Type B pancreatic cell (in vitro differentiated cells): ENCODE results near the gene CHRM4. TPM values are rescaled to one million over a fixed set of nuclear protein-coding genes. Genes with fewer than 3 reads are reported as not detected.

Experiments
- DNase-seq: peaks from one replicate; pipeline ENCODE4 v3.0.0; 2021; ENCODE audit warnings: mixed read lengths; ENCODE audit not compliant: unreplicated experiment; ENCODE audit errors: extremely low spot score
- H3K27ac Mint-ChIP-seq: 2 replicates; pipeline ENCODE4 v1.8.0; 2021; ENCODE audit warnings: mild to moderate bottlenecking, mixed read lengths
- H3K27me3 Mint-ChIP-seq: 2 replicates; pipeline ENCODE4 v1.8.0; 2021; ENCODE audit warnings: mixed read lengths
- H3K36me3 Mint-ChIP-seq: 2 replicates; pipeline ENCODE4 v1.8.0; 2021; ENCODE audit warnings: mixed read lengths
- H3K4me1 Mint-ChIP-seq: one replicate; pipeline ENCODE4 v1.8.0; 2021; ENCODE audit warnings: mixed read lengths; ENCODE audit not compliant: unreplicated experiment
- H3K4me3 Mint-ChIP-seq: 2 replicates; pipeline ENCODE4 v1.8.0; 2021; ENCODE audit warnings: mild to moderate bottlenecking, mixed read lengths
- H3K9me3 Mint-ChIP-seq: 2 replicates; pipeline ENCODE4 v1.8.0; 2021; ENCODE audit warnings: mixed read lengths
- CTCF ChIP-seq: fragments of 200-600 bp; sonication (generic); conservative IDR thresholded peaks from 2 replicates; pipeline ENCODE4 v1.5.0; 2021; ENCODE audit warnings: antibody characterized with exemption, mild to moderate bottlenecking
- total RNA-seq: library from RNA; stranded (reverse); gene quantifications from 2 replicates; pipeline ENCODE4 v1.2.1, GENCODE V29; 2021; ENCODE audit warnings: low replicate concordance

Gene CHRM4
- total RNA-seq, 1 donor from 2014 or later = 1.0 TPM

- H3K36me3 Mint-ChIP-seq = peaks cover 39% of the 10 kb centered on the region
- no peak overlapping the region for H3K27ac Mint-ChIP-seq
- no peaks in the 10 kb centered on the region for H3K9me3 Mint-ChIP-seq
- H3K27me3 Mint-ChIP-seq = no peaks in the 10 kb centered on the region
- TF ChIP-seq CTCF = no peak
- DNase-seq = no peak
- H3K4me1 Mint-ChIP-seq = peaks cover 26% of the 10 kb centered on the region
- H3K4me3 Mint-ChIP-seq = no peak overlapping the region
Observed at GRCh38 chr11:46431211-46431610, 39.6 kb upstream of the CHRM4 start.

DNA sequence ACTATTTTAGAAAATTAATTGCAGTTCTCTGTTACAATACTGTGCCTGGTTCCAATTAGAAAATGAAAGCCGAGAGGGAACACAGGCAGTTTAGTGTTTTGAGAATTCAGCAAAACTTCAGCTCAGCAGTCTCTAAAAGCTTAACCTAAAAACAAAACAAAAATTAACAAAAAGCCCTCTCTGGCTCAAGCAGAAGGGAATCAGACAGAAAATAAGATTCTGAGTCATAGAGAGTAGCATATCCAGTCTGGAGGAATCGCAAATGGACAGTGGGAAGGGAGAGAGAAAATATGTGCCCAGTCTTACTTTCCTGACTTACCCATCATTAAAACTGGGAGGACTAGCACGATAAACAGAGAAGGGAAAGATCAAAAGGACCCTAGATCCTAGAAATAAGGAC is 38.1 kb upstream of the CHRM4 start:
- TF ChIP-seq CTCF = no peak
- peaks cover 25% of the 10 kb centered on the region for H3K4me1 Mint-ChIP-seq
- H3K4me3 Mint-ChIP-seq = peak overlapping the region; percentile 35
- H3K9me3 Mint-ChIP-seq = no peaks in the 10 kb centered on the region
- peaks cover 34% of the 10 kb centered on the region for H3K36me3 Mint-ChIP-seq
- no peak for DNase-seq
- H3K27me3 Mint-ChIP-seq = no peaks in the 10 kb centered on the region
- peak overlapping the region; percentile 6 for H3K27ac Mint-ChIP-seq

GRCh38 chr11:46427364-46427763 is 35.8 kb upstream of the CHRM4 start:
- TF ChIP-seq CTCF = no peak
- Mint-ChIP-seq H3K27me3 (no peaks in the 10 kb centered on the region), H3K27ac (no peak overlapping the region), H3K4me3 (no peak overlapping the region), H3K36me3 (peaks cover 30% of the 10 kb centered on the region), H3K9me3 (no peaks in the 10 kb centered on the region), H3K4me1 (peaks cover 30% of the 10 kb centered on the region)
- no peak for DNase-seq

DNA sequence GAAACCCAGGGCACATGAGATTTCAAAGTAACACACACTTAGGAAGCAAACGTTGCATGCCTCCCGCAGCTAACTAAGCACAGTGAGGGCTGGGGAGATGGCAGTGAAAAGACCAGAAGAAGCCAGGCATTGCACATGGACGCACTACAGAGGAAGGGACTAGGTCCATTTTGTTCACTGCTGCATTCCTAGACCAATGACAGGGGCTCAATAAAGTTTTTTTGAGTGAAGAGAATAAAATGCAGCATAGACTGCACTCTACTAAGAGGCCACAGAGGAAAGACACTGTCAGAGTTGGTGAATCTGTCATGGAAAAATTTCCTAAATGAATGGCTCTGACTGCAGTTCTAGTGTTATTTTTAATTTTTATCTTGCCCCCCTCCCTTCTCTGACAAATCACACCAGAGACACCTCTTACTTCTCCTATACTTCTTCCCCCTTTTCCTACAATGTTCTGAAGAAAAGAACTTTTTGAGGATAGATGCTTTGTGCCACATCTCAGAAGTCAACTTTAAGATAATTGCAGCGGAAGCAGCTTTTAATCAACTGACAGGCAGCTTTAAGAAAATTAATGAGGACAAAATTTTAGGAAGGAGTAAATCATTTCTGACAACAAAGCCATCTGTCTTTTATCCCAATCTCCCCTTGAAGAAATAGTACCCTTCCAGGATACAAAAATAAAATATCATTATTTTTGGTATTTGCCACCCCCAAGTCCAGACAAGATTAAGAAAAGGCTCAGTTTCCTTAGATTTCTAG is 34.8 kb upstream of the CHRM4 start:
- Mint-ChIP-seq H3K36me3 (peaks cover 28% of the 10 kb centered on the region), H3K4me1 (peaks cover 30% of the 10 kb centered on the region), H3K4me3 (no peak overlapping the region), H3K27ac (no peak overlapping the region), H3K9me3 (no peaks in the 10 kb centered on the region), H3K27me3 (no peaks in the 10 kb centered on the region)
- TF ChIP-seq CTCF = no peak
- DNase-seq = no peak

GRCh38 chr11:46422588-46422987 is 31.0 kb upstream of the CHRM4 start:
- H3K27ac Mint-ChIP-seq = no peak overlapping the region
- H3K36me3 Mint-ChIP-seq = peaks cover 22% of the 10 kb centered on the region
- peaks cover 22% of the 10 kb centered on the region for H3K4me1 Mint-ChIP-seq
- no peaks in the 10 kb centered on the region for H3K9me3 Mint-ChIP-seq
- no peaks in the 10 kb centered on the region for H3K27me3 Mint-ChIP-seq
- no peak for DNase-seq
- no peak overlapping the region for H3K4me3 Mint-ChIP-seq
- no peak for TF ChIP-seq CTCF
